B cell (primary cell): ENCODE data around the gene SCAMP4. TPM values are rescaled to one million over a fixed set of nuclear protein-coding genes. Genes with fewer than 3 reads are reported as not detected.

Experiments used
- ATAC-seq: fragments of 200-7000 bp; cut with Tn5 transposase; one replicate; pipeline ENCODE4 v1.10.0; 2021; ENCODE audit warnings: low read depth, mild to moderate bottlenecking, moderate number of reproducible peaks, moderate library complexity
- CTCF ChIA-PET: fragments of 350-600 bp; sonication (Branson Sonifier 250); formaldehyde crosslinking; loops from one replicate; lab custom pipeline; 2021; ENCODE audit warnings: antibody characterized with exemption, inconsistent platforms; lab: Charles Lee
- POLR2A ChIA-PET: fragments of 350-600 bp; sonication (Branson Sonifier 250); formaldehyde crosslinking; loops from one replicate; lab custom pipeline; 2021; ENCODE audit warnings: antibody characterized with exemption; lab: Charles Lee
- DNase-seq: peaks from one replicate; pipeline ENCODE4 v3.0.0; 2013
- H2AFZ ChIP-seq: 2 replicates; pipeline ENCODE4 v1.6.1; 2012; ENCODE audit warnings: mild to moderate bottlenecking, low read depth, low read length; ENCODE audit not compliant: insufficient read depth, poor library complexity, severe bottlenecking
- H3K27ac ChIP-seq, 2 donors: 1 replicate in 1 of 2; 2 replicates in 1 of 2; pipeline ENCODE4 v1.5.1; 2012 to 2013; ENCODE audit warnings: low read length in 2 of 2, mild to moderate bottlenecking in 2 of 2, moderate library complexity in 1 of 2
- H3K27me3 ChIP-seq, 4 experiments: fragments of 200-600 bp in 1 of 4; sonication (generic) in 1 of 4; replicated peaks in 1 of 4; 1 replicate in 2 of 4; 2 replicates in 2 of 4; pipeline versions ENCODE4 v1.6.1 to v1.7.0; 2013 to 2016; ENCODE audit warnings: low read length in 3 of 4, mild to moderate bottlenecking in 2 of 4, mixed read lengths in 1 of 4, moderate library complexity in 1 of 4; ENCODE audit not compliant: insufficient read depth in 4 of 4, control insufficient read depth in 3 of 4; ENCODE audit errors: control extremely low read depth in 1 of 4
- H3K36me3 ChIP-seq, 2 experiments: replicated peaks in 1 of 2; 1 replicate in 1 of 2; 2 replicates in 1 of 2; pipeline versions ENCODE4 v1.6.1 to v1.7.1; 2013; ENCODE audit warnings: low read length in 1 of 2; ENCODE audit not compliant: insufficient read depth in 2 of 2, control insufficient read depth in 1 of 2; ENCODE audit errors: control extremely low read depth in 1 of 2, extremely low read depth in 1 of 2
- H3K4me1 ChIP-seq, 2 donors: fragments of 200-600 bp in 1 of 2; sonication (generic) in 1 of 2; 1 replicate in 1 of 2; 2 replicates in 1 of 2; pipeline versions ENCODE4 v1.5.1 to v1.6.1; 2013 to 2017; ENCODE audit warnings: low read length in 2 of 2; ENCODE audit not compliant: control insufficient read depth in 2 of 2, insufficient read depth in 2 of 2
- H3K4me2 ChIP-seq: replicated peaks from 2 replicates; pipeline ENCODE3; 2012; ENCODE audit warnings: mild to moderate bottlenecking, low read depth, low read length; ENCODE audit not compliant: poor library complexity, severe bottlenecking
- H3K4me3 ChIP-seq, 5 experiments: fragments of 200-600 bp in 1 of 5; sonication (generic) in 1 of 5; 1 replicate in 3 of 5; 2 replicates in 2 of 5; pipeline versions ENCODE4 v1.5.1 to v1.7.0; 2011 to 2016; ENCODE audit warnings: low read length in 4 of 5, mild to moderate bottlenecking in 4 of 5, low read depth in 2 of 5, control low read depth in 1 of 5, moderate library complexity in 1 of 5; ENCODE audit not compliant: insufficient read depth in 1 of 5; ENCODE audit errors: control extremely low read depth in 1 of 5, extremely low read depth in 1 of 5
- H3K79me2 ChIP-seq: fragments of 200-600 bp; sonication (generic); one replicate; pipeline ENCODE4 v1.6.0; 2016; ENCODE audit warnings: low read length; ENCODE audit not compliant: control insufficient read depth, insufficient read depth
- H3K9ac ChIP-seq: fragments of 200-600 bp; sonication (generic); 2 replicates; pipeline ENCODE4 v1.6.1; 2017; ENCODE audit warnings: mild to moderate bottlenecking, low read length, moderate library complexity
- H3K9me3 ChIP-seq, 3 donors: one replicate each; pipeline versions ENCODE4 v1.6.1 to v1.7.1; 2013; ENCODE audit warnings: low read length in 2 of 3; ENCODE audit not compliant: control insufficient read depth in 2 of 3, insufficient read depth in 1 of 3; ENCODE audit errors: control extremely low read depth in 1 of 3
- H4K20me1 ChIP-seq: 2 replicates; pipeline ENCODE4 v1.6.0; 2012; ENCODE audit warnings: mild to moderate bottlenecking, low read length; ENCODE audit not compliant: insufficient read depth, control insufficient read depth, poor library complexity, severe bottlenecking
- H3K27ac Mint-ChIP-seq: one replicate; pipeline ENCODE4 v1.8.0; 2021; ENCODE audit warnings: mixed read lengths
- H3K27me3 Mint-ChIP-seq: one replicate; pipeline ENCODE4 v1.8.0; 2021; ENCODE audit warnings: mixed read lengths
- H3K4me1 Mint-ChIP-seq: one replicate; pipeline ENCODE4 v1.8.0; 2021; ENCODE audit warnings: mixed read lengths
- H3K4me3 Mint-ChIP-seq: one replicate; pipeline ENCODE4 v1.8.0; 2021; ENCODE audit warnings: mixed read lengths
- H3K9me3 Mint-ChIP-seq: one replicate; pipeline ENCODE4 v1.8.0; 2022; ENCODE audit warnings: mixed read lengths; ENCODE audit not compliant: insufficient read depth
- CTCF ChIP-seq: fragments of 200-600 bp; IDR thresholded peaks from one replicate; pipeline ENCODE4 v1.8.0; 2022; ENCODE audit warnings: antibody characterized with exemption, mild to moderate bottlenecking
- EZH2 ChIP-seq: IDR thresholded peaks from 2 replicates; pipeline ENCODE4 v1.6.1; 2012; ENCODE audit warnings: borderline replicate concordance, low read depth, mild to moderate bottlenecking, moderate library complexity, low read length; ENCODE audit not compliant: insufficient read depth, poor library complexity, severe bottlenecking
- WGBS: methylation state at CpG from one replicate; pipeline ENCODE4 v1.1.5; 2013; ENCODE audit warnings: missing lambda C conversion rate; ENCODE audit not compliant: insufficient coverage; 5-methylcytosine and 5-hydroxymethylcytosine counted together
- intact Hi-C: fragments of 100-400 bp; cut with micrococcal nuclease; formaldehyde crosslinking; loops from one replicate; pipeline ENCODE4 v1.10.0; 2022
- polyA plus RNA-seq: library from polyadenylated mRNA; depleted of rRNA; stranded (reverse); fragments of >200 nt; gene quantifications from 2 replicates; pipeline ENCODE4 v1.2.3, GENCODE V29; 2012
- total RNA-seq, 2 donors: library from RNA; stranded (reverse); fragments of 120-200 nt in 1 of 2; gene quantifications; 1 replicate in 1 of 2; 2 replicates in 1 of 2; pipeline versions ENCODE4 v1.2.3 to v1.2.4, GENCODE V29; 2013 to 2022

SCAMP4 gene
- total and polyA plus RNA-seq, 2 donors (not counting 1 experiment from before 2014, with no cell fraction given), result 47.9 to 60.0 TPM

- TF ChIP-seq EZH2 (no peak), CTCF (no peak)
- H3K27me3 ChIP-seq, result no peaks in the 10 kb centered on the region
- H3K4me3 ChIP-seq, result no peak overlapping the region
- ChIA-PET CTCF (no interaction called here), POLR2A (no interaction called here)
- peaks cover 0 to 24% of the 10 kb centered on the region in 2 experiments for H3K36me3 ChIP-seq
- H3K9ac ChIP-seq, result no peak overlapping the region
- H3K9me3 Mint-ChIP-seq, result no peaks in the 10 kb centered on the region
- peaks cover 94% of the 10 kb centered on the region for H3K79me2 ChIP-seq
- peaks cover 24% of the 10 kb centered on the region for H3K4me1 Mint-ChIP-seq
- H3K9me3 ChIP-seq, result peaks cover 0 to 3% (median 0%) of the 10 kb centered on the region in 3 donors
- peaks cover 20 to 41% of the 10 kb centered on the region in 2 donors for H3K4me1 ChIP-seq
- 96% methylated on average over 13 of the region's 13 CpGs for WGBS
- intact Hi-C loops, result no loop called here
- H4K20me1 ChIP-seq, result peaks cover 81% of the 10 kb centered on the region
- no peak overlapping the region for H3K27ac ChIP-seq
- no peak overlapping the region for H3K4me3 Mint-ChIP-seq
- H2AFZ ChIP-seq, result no peak overlapping the region
- DNase-seq (no peak), ATAC-seq (no peak)
- no peak overlapping the region for H3K27ac Mint-ChIP-seq
- no peak overlapping the region for H3K4me2 ChIP-seq
- H3K27me3 Mint-ChIP-seq, result no peaks in the 10 kb centered on the region
These were observed 5.9 kb downstream of the SCAMP4 start for GRCh38 chr19:1911098-1911497.

GRCh38 chr19:1911995-1912394, 6.8 kb downstream of the SCAMP4 start:
- H3K36me3 ChIP-seq, result peaks cover 0 to 24% of the 10 kb centered on the region in 2 experiments
- no peak overlapping the region for H3K9ac ChIP-seq
- H2AFZ ChIP-seq, result no peak overlapping the region
- no peaks in the 10 kb centered on the region for H3K27me3 ChIP-seq
- Mint-ChIP-seq H3K9me3 (no peaks in the 10 kb centered on the region), H3K27ac (no peak overlapping the region), H3K4me3 (no peak overlapping the region), H3K27me3 (no peaks in the 10 kb centered on the region), H3K4me1 (peaks cover 24% of the 10 kb centered on the region)
- peaks cover 20 to 37% of the 10 kb centered on the region in 2 donors for H3K4me1 ChIP-seq
- TF ChIP-seq EZH2 (no peak), CTCF (no peak)
- H3K9me3 ChIP-seq, result peaks cover 0 to 3% (median 0%) of the 10 kb centered on the region in 3 donors
- DNase-seq (no peak), ATAC-seq (no peak)
- H3K27ac ChIP-seq, result no peak overlapping the region
- 98% methylated on average over 36 of the region's 37 CpGs for WGBS
- peaks cover 85% of the 10 kb centered on the region for H3K79me2 ChIP-seq
- no peak overlapping the region for H3K4me3 ChIP-seq
- H3K4me2 ChIP-seq, result no peak overlapping the region
- intact Hi-C loops, result no loop called here
- POLR2A ChIA-PET, result no interaction called here
- peaks cover 76% of the 10 kb centered on the region for H4K20me1 ChIP-seq
- CTCF ChIA-PET, result no interaction called here
